H9 (cell line): ENCODE measurements around the gene B3GLCT. TPM values are rescaled to one million over a fixed set of nuclear protein-coding genes. Genes with fewer than 3 reads are reported as not detected.

Experiments
- DNase-seq: peaks from one replicate; pipeline ENCODE4 v3.0.0-alpha.2; 2017
- H2AFZ ChIP-seq: one replicate; pipeline ENCODE4 v1.6.1; 2013; ENCODE audit warnings: mild to moderate bottlenecking, low read length, control low read depth, moderate library complexity
- H2AK5ac ChIP-seq: 2 replicates; pipeline ENCODE4 v1.6.1; 2013; ENCODE audit warnings: low read length, control low read depth, mixed read lengths; ENCODE audit not compliant: insufficient read length
- H2BK120ac ChIP-seq: one replicate; pipeline ENCODE4 v1.6.1; 2013; ENCODE audit warnings: low read depth, mild to moderate bottlenecking, low read length, control low read depth, inconsistent platforms; ENCODE audit not compliant: poor library complexity, severe bottlenecking
- H2BK12ac ChIP-seq: 2 replicates; pipeline ENCODE4 v1.6.1; 2013; ENCODE audit warnings: low read length, control low read depth, mixed read lengths, low read depth; ENCODE audit not compliant: insufficient read length
- H2BK15ac ChIP-seq: 2 replicates; pipeline ENCODE4 v1.6.1; 2013; ENCODE audit warnings: low read depth, low read length, control low read depth
- H2BK20ac ChIP-seq: one replicate; pipeline ENCODE4 v1.6.1; 2013; ENCODE audit warnings: low read depth, mild to moderate bottlenecking, low read length, control low read depth, inconsistent platforms; ENCODE audit not compliant: poor library complexity, severe bottlenecking
- H2BK5ac ChIP-seq: 2 replicates; pipeline ENCODE4 v1.6.1; 2013; ENCODE audit warnings: low read length, control low read depth, mixed read lengths; ENCODE audit not compliant: insufficient read length
- H3K14ac ChIP-seq: 2 replicates; pipeline ENCODE4 v1.6.1; 2013; ENCODE audit warnings: low read length, control low read depth; ENCODE audit not compliant: insufficient read depth
- H3K18ac ChIP-seq: 2 replicates; pipeline ENCODE4 v1.6.1; 2013; ENCODE audit warnings: low read depth, mild to moderate bottlenecking, mixed read lengths, low read length, control low read depth; ENCODE audit not compliant: insufficient read length
- H3K23ac ChIP-seq: 2 replicates; pipeline ENCODE4 v1.6.1; 2013; ENCODE audit warnings: low read length, control low read depth, mixed read lengths, low read depth; ENCODE audit not compliant: insufficient read length
- H3K23me2 ChIP-seq: 2 replicates; pipeline ENCODE4 v1.6.1; 2013; ENCODE audit warnings: low read depth, mild to moderate bottlenecking, mixed read lengths, low read length, control low read depth; ENCODE audit not compliant: insufficient read length, poor library complexity, severe bottlenecking
- H3K27ac ChIP-seq: 2 replicates; pipeline ENCODE4 v1.5.1; 2013; ENCODE audit warnings: low read length, control low read depth, mixed read lengths, low read depth; ENCODE audit not compliant: insufficient read length
- H3K27me3 ChIP-seq: 2 replicates; pipeline ENCODE4 v1.6.1; 2013; ENCODE audit warnings: low read length, control low read depth, inconsistent platforms; ENCODE audit not compliant: insufficient read depth
- H3K4ac ChIP-seq: 2 replicates; pipeline ENCODE4 v1.6.1; 2013; ENCODE audit warnings: low read depth, mild to moderate bottlenecking, control low read depth, inconsistent platforms, low read length, moderate library complexity
- H3K4me1 ChIP-seq: 2 replicates; pipeline ENCODE4 v1.6.1; 2013; ENCODE audit warnings: low read length, control low read depth, inconsistent platforms; ENCODE audit not compliant: insufficient read depth
- H3K4me2 ChIP-seq: 2 replicates; pipeline ENCODE4 v1.6.1; 2013; ENCODE audit warnings: low read length, control low read depth, mixed read lengths; ENCODE audit not compliant: insufficient read length, insufficient read depth
- H3K56ac ChIP-seq: 2 replicates; pipeline ENCODE4 v1.6.1; 2013; ENCODE audit warnings: low read depth, mild to moderate bottlenecking, mixed read lengths, low read length, control low read depth; ENCODE audit not compliant: insufficient read length
- H3K79me1 ChIP-seq: 2 replicates; pipeline ENCODE4 v1.6.1; 2013; ENCODE audit warnings: low read depth, mild to moderate bottlenecking, moderate library complexity, low read length, control low read depth, inconsistent platforms; ENCODE audit not compliant: insufficient read depth, poor library complexity, severe bottlenecking
- H3K79me2 ChIP-seq: 2 replicates; pipeline ENCODE4 v1.6.1; 2013; ENCODE audit warnings: low read length, control low read depth, inconsistent platforms; ENCODE audit not compliant: insufficient read depth
- H3K9ac ChIP-seq: 2 replicates; pipeline ENCODE4 v1.6.1; 2013; ENCODE audit warnings: low read length, control low read depth, mixed read lengths; ENCODE audit not compliant: insufficient read length; ENCODE audit errors: extremely low read depth
- H3K9me3 ChIP-seq: one replicate; pipeline ENCODE4 v1.6.1; 2013; ENCODE audit warnings: low read depth, low read length, inconsistent platforms; ENCODE audit not compliant: control insufficient read depth
- H3T11ph ChIP-seq: one replicate; pipeline ENCODE4 v1.6.1; 2013; ENCODE audit warnings: mild to moderate bottlenecking, low read length, control low read depth, inconsistent platforms
- H4K20me1 ChIP-seq: one replicate; pipeline ENCODE4 v1.6.1; 2013; ENCODE audit not compliant: control insufficient read depth, insufficient read length, insufficient read depth
- H4K5ac ChIP-seq: 2 replicates; pipeline ENCODE4 v1.6.1; 2013; ENCODE audit warnings: low read depth, mild to moderate bottlenecking, mixed read lengths, low read length, control low read depth; ENCODE audit not compliant: insufficient read length
- H4K8ac ChIP-seq: replicated peaks from 2 replicates; pipeline ENCODE4 v1.6.1; 2013; ENCODE audit warnings: low read length, control low read depth, mixed read lengths, low read depth; ENCODE audit not compliant: insufficient read length
- H4K91ac ChIP-seq: 2 replicates; pipeline ENCODE4 v1.6.1; 2013; ENCODE audit warnings: low read depth, mild to moderate bottlenecking, moderate library complexity, mixed read lengths, low read length, control low read depth; ENCODE audit not compliant: insufficient read length
- H3K27ac Mint-ChIP-seq, 3 experiments: 2 replicates in 2 of 3; 3 replicates in 1 of 3; pipeline ENCODE4 v1.8.0; 2020 to 2021; ENCODE audit warnings: mixed read lengths in 3 of 3, mild to moderate bottlenecking in 1 of 3, moderate library complexity in 1 of 3
- H3K27me3 Mint-ChIP-seq: 2 replicates; pipeline ENCODE4 v1.8.0; 2021; ENCODE audit warnings: low read depth, mild to moderate bottlenecking, moderate library complexity, mixed read lengths
- H3K36me3 Mint-ChIP-seq, 3 experiments: 2 replicates in 2 of 3; 3 replicates in 1 of 3; pipeline ENCODE4 v1.8.0; 2020 to 2021; ENCODE audit warnings: low read depth in 3 of 3, mixed read lengths in 3 of 3; ENCODE audit not compliant: insufficient read depth in 1 of 3
- H3K4me1 Mint-ChIP-seq, 2 experiments: 2 replicates each; pipeline ENCODE4 v1.8.0; 2020; ENCODE audit warnings: mixed read lengths in 2 of 2
- H3K4me3 Mint-ChIP-seq, 2 experiments: 2 replicates in 1 of 2; 3 replicates in 1 of 2; pipeline ENCODE4 v1.8.0; 2020 to 2021; ENCODE audit warnings: mild to moderate bottlenecking in 2 of 2, mixed read lengths in 2 of 2, moderate library complexity in 1 of 2
- H3K9me3 Mint-ChIP-seq, 2 experiments: 2 replicates in 1 of 2; 3 replicates in 1 of 2; pipeline ENCODE4 v1.8.0; 2020; ENCODE audit warnings: mild to moderate bottlenecking in 2 of 2, mixed read lengths in 2 of 2, moderate library complexity in 1 of 2
- WGBS: extraction: QIAGEN DNeasy Blood & Tissue Kit; methylation state at CpG from one replicate; pipeline ENCODE4 v1.1.7; 2013; ENCODE audit warnings: missing lambda C conversion rate, low lambda C conversion rate, mixed read lengths; ENCODE audit not compliant: insufficient read length; ENCODE audit errors: extremely low coverage; 5-methylcytosine and 5-hydroxymethylcytosine counted together
- total RNA-seq: library from RNA; stranded (reverse); gene quantifications from 2 replicates; pipeline ENCODE4 v1.2.1, GENCODE V29; 2021
- TF ChIP-seq, protein P1 (sequence below): fragments of 200-600 bp; sonication (generic); conservative IDR thresholded peaks from 3 replicates; pipeline ENCODE4 v1.8.0; 2021; ENCODE audit warnings: antibody characterized with exemption, mild to moderate bottlenecking

B3GLCT gene
- total RNA-seq, 1 experiment from 2014 or later, result 5.4 TPM

DNA sequence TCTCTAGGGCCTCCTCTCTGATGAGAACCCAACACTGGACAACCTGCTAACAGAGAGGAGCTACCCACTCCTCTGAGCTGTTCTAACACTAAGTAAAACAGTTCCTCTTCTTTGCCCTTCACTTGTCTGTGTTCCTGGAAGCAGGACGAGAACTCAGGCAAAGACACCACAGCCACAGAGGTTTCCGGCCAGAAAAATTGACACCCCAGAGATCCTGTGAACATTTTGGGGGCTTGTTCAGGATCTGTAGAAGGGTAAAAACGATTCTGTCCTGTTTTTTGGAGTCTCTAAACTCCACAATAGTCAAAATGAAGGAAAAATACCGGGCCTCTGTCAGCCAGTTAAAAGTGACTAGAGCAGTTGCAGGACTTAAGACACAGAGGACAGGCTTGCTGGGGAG is 165.9 kb downstream of the B3GLCT start:
- DNase-seq, result no peak
- no CpG with 5 or more reads among the region's 4 CpGs for WGBS
- H3T11ph ChIP-seq, result no peak overlapping the region

More for the DNA sequence above, 165.9 kb downstream of the B3GLCT start:
- TF ChIP-seq, protein P1, sequence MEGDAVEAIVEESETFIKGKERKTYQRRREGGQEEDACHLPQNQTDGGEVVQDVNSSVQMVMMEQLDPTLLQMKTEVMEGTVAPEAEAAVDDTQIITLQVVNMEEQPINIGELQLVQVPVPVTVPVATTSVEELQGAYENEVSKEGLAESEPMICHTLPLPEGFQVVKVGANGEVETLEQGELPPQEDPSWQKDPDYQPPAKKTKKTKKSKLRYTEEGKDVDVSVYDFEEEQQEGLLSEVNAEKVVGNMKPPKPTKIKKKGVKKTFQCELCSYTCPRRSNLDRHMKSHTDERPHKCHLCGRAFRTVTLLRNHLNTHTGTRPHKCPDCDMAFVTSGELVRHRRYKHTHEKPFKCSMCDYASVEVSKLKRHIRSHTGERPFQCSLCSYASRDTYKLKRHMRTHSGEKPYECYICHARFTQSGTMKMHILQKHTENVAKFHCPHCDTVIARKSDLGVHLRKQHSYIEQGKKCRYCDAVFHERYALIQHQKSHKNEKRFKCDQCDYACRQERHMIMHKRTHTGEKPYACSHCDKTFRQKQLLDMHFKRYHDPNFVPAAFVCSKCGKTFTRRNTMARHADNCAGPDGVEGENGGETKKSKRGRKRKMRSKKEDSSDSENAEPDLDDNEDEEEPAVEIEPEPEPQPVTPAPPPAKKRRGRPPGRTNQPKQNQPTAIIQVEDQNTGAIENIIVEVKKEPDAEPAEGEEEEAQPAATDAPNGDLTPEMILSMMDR, result no peak
- Histone ChIP-seq H2BK5ac (no peak overlapping the region), H4K20me1 (no peaks in the 10 kb centered on the region), H2BK120ac (no peak overlapping the region), H2BK15ac (no peak overlapping the region), H4K5ac (no peak overlapping the region), H3K18ac (no peak overlapping the region), H3K4me2 (no peak overlapping the region), H3K9ac (no peak overlapping the region), H3K9me3 (peaks cover 14% of the 10 kb centered on the region), H3K79me2 (no peaks in the 10 kb centered on the region), H3K4ac (no peak overlapping the region), H4K91ac (no peak overlapping the region), H3K56ac (no peak overlapping the region), H2BK20ac (no peak overlapping the region), H2BK12ac (no peak overlapping the region), H2AK5ac (no peak overlapping the region), H3K27ac (no peak overlapping the region), H3K4me1 (no peaks in the 10 kb centered on the region), H4K8ac (no peak overlapping the region), H3K23ac (no peak overlapping the region), H3K79me1 (no peaks in the 10 kb centered on the region), H3K14ac (no peak overlapping the region), H3K23me2 (no peaks in the 10 kb centered on the region), H2AFZ (no peak overlapping the region), H3K27me3 (no peaks in the 10 kb centered on the region)
- Mint-ChIP-seq H3K4me1 (peaks cover 4% of the 10 kb centered on the region in 2 experiments; a peak in 1 of 4 replicates), H3K27me3 (no peaks in the 10 kb centered on the region), H3K36me3 (peaks cover 0 to 2% (median 0%) of the 10 kb centered on the region in 3 experiments; a peak in 1 of 7 replicates), H3K9me3 (peaks cover 4 to 13% of the 10 kb centered on the region in 2 experiments; a peak in 4 of 5 replicates), H3K4me3 (no peak overlapping the region), H3K27ac (no peak overlapping the region)
